ENCODE results near the gene FAM78B. TPM values are rescaled to one million over a fixed set of nuclear protein-coding genes. Genes with fewer than 3 reads are reported as not detected.

The FAM78B gene
- total RNA-seq, 2 experiments from 2014 or later: 0.11 TPM; not detected in 1

DNA sequence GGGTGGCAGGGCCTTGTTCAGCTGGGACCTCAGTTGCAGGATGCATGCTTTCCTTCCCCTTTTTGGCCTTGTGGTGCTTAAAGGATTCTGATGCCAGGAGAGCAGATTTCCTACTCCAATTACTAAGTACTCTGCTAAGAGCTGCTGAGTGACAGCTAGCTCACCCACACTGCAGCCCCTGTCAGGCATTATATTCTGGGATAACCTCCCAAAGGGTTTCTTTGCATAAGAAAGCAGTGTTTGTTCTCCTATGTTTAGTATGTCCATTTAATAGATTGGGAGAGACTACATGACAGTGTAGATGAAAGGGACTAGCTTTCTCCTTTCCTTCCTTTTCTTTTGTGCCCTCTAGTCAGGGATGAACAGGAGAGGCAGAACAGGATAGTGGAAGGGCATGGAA lies 100.7 kb downstream of the FAM78B start:
- peaks cover 0 to 9% of the 10 kb centered on the region in 2 experiments for H3K9me3 ChIP-seq (ENCODE audit: control insufficient read depth in 1 of 2, insufficient read depth in 1 of 2, low read length in 2 of 2)
- ATAC-seq (ENCODE audit: poor library complexity) (no peak), DNase-seq (no peak)
- H3K4me3 Mint-ChIP-seq: no peak overlapping the region
- H3K27ac ChIP-seq (ENCODE audit: low read depth in 1 of 2, low read length in 2 of 2): no peak overlapping the region
- no peaks in the 10 kb centered on the region for H3K36me3 ChIP-seq (ENCODE audit: insufficient read depth, low read length)
- no peaks in the 10 kb centered on the region for H3K4me1 Mint-ChIP-seq (ENCODE audit: low read depth)
- H3K4me1 ChIP-seq (ENCODE audit: insufficient read depth, low read length): no peaks in the 10 kb centered on the region
- no peaks in the 10 kb centered on the region for H3K27me3 ChIP-seq (ENCODE audit: control insufficient read depth in 1 of 2, insufficient read depth in 2 of 2, low read length in 2 of 2)
- H3K27me3 Mint-ChIP-seq: no peaks in the 10 kb centered on the region
- POLR2A ChIA-PET: no interaction called here
- CTCF ChIA-PET: no interaction called here
- H3K27ac Mint-ChIP-seq: no peak overlapping the region
- peaks cover 2% of the 10 kb centered on the region for H3K9me3 Mint-ChIP-seq
- intact Hi-C loops (cut with DNase I, micrococcal nuclease): no loop called here
- H3K4me3 ChIP-seq (ENCODE audit: low read length): no peak overlapping the region
- TF ChIP-seq, protein P1, sequence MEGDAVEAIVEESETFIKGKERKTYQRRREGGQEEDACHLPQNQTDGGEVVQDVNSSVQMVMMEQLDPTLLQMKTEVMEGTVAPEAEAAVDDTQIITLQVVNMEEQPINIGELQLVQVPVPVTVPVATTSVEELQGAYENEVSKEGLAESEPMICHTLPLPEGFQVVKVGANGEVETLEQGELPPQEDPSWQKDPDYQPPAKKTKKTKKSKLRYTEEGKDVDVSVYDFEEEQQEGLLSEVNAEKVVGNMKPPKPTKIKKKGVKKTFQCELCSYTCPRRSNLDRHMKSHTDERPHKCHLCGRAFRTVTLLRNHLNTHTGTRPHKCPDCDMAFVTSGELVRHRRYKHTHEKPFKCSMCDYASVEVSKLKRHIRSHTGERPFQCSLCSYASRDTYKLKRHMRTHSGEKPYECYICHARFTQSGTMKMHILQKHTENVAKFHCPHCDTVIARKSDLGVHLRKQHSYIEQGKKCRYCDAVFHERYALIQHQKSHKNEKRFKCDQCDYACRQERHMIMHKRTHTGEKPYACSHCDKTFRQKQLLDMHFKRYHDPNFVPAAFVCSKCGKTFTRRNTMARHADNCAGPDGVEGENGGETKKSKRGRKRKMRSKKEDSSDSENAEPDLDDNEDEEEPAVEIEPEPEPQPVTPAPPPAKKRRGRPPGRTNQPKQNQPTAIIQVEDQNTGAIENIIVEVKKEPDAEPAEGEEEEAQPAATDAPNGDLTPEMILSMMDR (IDR thresholded peaks at IDR 0.05): no peak
- H3K36me3 Mint-ChIP-seq (ENCODE audit: low read depth): no peaks in the 10 kb centered on the region

DNA sequence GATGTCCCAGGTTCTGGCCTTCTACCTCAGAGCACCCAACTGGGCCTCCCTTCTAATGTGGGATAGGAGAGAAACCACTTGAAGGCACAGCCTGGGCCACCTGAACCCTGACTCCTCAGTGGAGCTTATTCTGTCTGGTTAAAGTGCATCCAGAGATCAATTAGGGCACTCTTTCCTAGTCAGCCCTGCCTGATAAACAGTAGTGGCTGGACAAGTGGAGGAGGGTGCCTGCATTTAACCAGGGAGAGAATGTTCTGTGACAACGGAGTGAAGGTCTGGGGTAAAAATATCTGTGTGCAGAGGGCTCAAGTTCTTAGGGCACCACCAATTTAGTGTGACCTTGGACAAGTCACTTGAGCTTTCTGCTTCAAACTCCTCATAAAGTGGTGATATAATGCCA lies 101.8 kb downstream of the FAM78B start:
- DNase-seq: no peak
- no peaks in the 10 kb centered on the region for H3K4me1 ChIP-seq (ENCODE audit: insufficient read depth, low read length)
- H3K27me3 ChIP-seq (ENCODE audit: control insufficient read depth in 1 of 2, insufficient read depth in 2 of 2, low read length in 2 of 2): no peaks in the 10 kb centered on the region
- no peak overlapping the region for H3K27ac ChIP-seq (ENCODE audit: low read depth in 1 of 2, low read length in 2 of 2)
- no peak overlapping the region for H3K4me3 Mint-ChIP-seq
- no peaks in the 10 kb centered on the region for H3K4me1 Mint-ChIP-seq (ENCODE audit: low read depth)
- no peak overlapping the region for H3K4me3 ChIP-seq (ENCODE audit: low read length)
- no peaks in the 10 kb centered on the region for H3K27me3 Mint-ChIP-seq
- ATAC-seq (ENCODE audit: poor library complexity): no peak
- no peak overlapping the region for H3K27ac Mint-ChIP-seq
- H3K36me3 Mint-ChIP-seq (ENCODE audit: low read depth): no peaks in the 10 kb centered on the region
- ChIA-PET CTCF (interaction anchor here (0.6 kb wide), 1 partner anchor 800 kb away, joined by 5 read pairs; no protein-coding TSS in a partner anchor), POLR2A (no interaction called here)
- TF ChIP-seq, protein P1 (IDR thresholded peaks at IDR 0.05): no peak
- intact Hi-C loops (cut with DNase I, micrococcal nuclease): no loop called here
- H3K36me3 ChIP-seq (ENCODE audit: insufficient read depth, low read length): no peaks in the 10 kb centered on the region
- H3K9me3 Mint-ChIP-seq: peaks cover 2% of the 10 kb centered on the region
- H3K9me3 ChIP-seq (ENCODE audit: control insufficient read depth in 1 of 2, insufficient read depth in 1 of 2, low read length in 2 of 2): peaks cover 0 to 9% of the 10 kb centered on the region in 2 experiments

GRCh38 chr1:166064313-166064926 lies 102.4 kb downstream of the FAM78B start:
- no peak overlapping the region for H3K27ac ChIP-seq (ENCODE audit: low read depth in 1 of 2, low read length in 2 of 2)
- intact Hi-C loops (cut with DNase I, micrococcal nuclease): no loop called here
- POLR2A ChIA-PET: no interaction called here
- H3K4me1 Mint-ChIP-seq (ENCODE audit: low read depth): no peaks in the 10 kb centered on the region
- ATAC-seq (ENCODE audit: poor library complexity) (no peak), DNase-seq (no peak)
- no peak overlapping the region for H3K4me3 ChIP-seq (ENCODE audit: low read length)
- H3K4me3 Mint-ChIP-seq: no peak overlapping the region
- no peaks in the 10 kb centered on the region for H3K4me1 ChIP-seq (ENCODE audit: insufficient read depth, low read length)
- H3K36me3 ChIP-seq (ENCODE audit: insufficient read depth, low read length): no peaks in the 10 kb centered on the region
- H3K9me3 ChIP-seq (ENCODE audit: control insufficient read depth in 1 of 2, insufficient read depth in 1 of 2, low read length in 2 of 2): peaks cover 0 to 8% of the 10 kb centered on the region in 2 experiments
- CTCF ChIA-PET: no interaction called here
- H3K36me3 Mint-ChIP-seq (ENCODE audit: low read depth): no peaks in the 10 kb centered on the region
- no peaks in the 10 kb centered on the region for H3K27me3 ChIP-seq (ENCODE audit: control insufficient read depth in 1 of 2, insufficient read depth in 2 of 2, low read length in 2 of 2)
- no peak overlapping the region for H3K27ac Mint-ChIP-seq
- TF ChIP-seq, protein P1 (IDR thresholded peaks at IDR 0.05): no peak
- H3K9me3 Mint-ChIP-seq: no peaks in the 10 kb centered on the region
- no peaks in the 10 kb centered on the region for H3K27me3 Mint-ChIP-seq
